Stimulated activated CD4-positive, alpha-beta T cell treated with anti-CD3 and anti-CD28 coated beads, Interleukin-4, amount 100 ng/mL, for 4 hours (primary cell): Measurements from ENCODE around the gene GRAMD2A.
"Not testable (repeated sequence)": the region's sequence is repeated elsewhere in the genome, so short reads cannot be mapped to it uniquely, and the experiment has no call there.

Experiments used
- DNase-seq, 2 experiments: peaks; one replicate each; pipeline ENCODE4 v3.0.0-alpha.2; 2020

The GRAMD2A gene

GRCh38 chr15:72182673-72183072 is 14.9 kb downstream of the GRAMD2A start:
- no peak for DNase-seq

DNA sequence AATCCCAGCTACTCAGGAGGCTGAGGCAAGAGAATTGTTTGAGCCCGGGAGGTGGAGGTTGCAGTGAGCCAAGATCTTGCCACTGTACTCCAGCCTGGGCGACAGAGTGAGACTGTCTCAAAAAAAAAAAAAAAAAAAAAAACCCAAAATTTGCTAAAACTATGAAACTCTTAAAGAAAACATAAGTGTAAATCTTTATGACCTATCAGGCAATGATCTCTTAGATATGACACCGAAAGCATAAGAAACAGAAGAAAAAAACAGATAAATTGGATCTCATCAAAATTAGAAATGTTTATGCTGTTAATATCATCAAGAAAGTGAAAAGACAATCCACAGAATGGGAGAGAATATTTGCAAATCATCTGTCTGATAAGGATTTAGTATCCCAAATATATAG is 15.3 kb downstream of the GRAMD2A start:
- DNase-seq, result no peak

DNA sequence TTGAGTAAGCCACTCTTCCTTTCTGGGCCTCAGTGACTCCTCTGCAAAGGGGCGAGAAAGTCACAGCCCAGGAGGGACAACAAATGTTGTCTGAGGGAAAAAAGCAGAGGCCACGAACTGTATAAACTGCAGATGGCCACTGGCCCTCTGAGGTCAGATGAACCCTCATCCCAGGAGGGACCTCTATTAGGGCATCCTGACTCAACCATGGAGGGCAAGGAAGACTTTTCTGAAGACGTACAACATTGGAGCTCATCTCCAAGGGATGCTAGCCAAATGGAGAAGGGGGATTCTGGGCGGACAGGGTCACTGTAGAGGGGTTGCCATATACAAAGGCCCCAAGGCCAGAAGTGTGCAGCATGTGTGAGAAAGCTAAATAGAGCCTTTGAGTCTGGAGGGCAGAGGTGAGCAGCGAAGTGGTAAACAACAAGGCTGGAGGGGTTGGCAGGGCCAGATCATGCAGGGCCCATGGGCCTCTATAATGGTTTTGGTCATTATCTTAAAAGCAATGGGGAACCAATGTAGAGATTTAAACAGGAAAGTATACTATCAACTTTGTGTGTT is 16.7 kb downstream of the GRAMD2A start:
- no peak for DNase-seq

- no peak for DNase-seq
These were observed 17.5 kb downstream of the GRAMD2A start for GRCh38 chr15:72179950-72180581.

DNA sequence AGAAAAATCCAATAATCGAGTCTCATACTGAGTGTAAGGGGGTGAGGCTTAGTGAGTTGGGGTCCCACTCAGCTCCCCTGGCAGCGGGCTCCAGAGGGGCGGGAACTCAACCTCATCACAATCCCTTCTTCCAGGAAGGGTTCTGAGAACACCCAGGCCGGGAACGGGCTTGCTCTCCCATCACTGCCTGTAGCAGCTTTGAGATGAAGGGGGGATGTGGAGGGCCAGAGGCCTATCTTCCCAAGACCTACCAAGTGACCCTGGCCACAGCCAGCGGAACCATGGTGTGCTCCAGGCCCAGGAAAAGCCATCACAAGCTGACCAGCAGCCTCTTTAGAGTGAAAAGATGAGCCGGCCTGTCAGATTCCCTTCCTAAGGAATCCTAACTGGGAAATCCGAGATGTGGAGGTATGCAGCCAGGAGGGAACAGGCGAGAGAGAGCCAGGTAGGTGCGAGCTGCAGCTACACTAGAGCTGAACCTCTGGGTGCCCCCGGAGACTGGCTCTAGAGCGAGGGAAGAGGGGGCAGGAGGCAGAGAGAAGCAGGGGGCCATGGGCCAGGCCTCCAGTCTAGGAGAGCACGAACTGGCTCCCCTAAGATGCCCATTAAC is 18.5 kb downstream of the GRAMD2A start:
- DNase-seq, result no peak

DNA sequence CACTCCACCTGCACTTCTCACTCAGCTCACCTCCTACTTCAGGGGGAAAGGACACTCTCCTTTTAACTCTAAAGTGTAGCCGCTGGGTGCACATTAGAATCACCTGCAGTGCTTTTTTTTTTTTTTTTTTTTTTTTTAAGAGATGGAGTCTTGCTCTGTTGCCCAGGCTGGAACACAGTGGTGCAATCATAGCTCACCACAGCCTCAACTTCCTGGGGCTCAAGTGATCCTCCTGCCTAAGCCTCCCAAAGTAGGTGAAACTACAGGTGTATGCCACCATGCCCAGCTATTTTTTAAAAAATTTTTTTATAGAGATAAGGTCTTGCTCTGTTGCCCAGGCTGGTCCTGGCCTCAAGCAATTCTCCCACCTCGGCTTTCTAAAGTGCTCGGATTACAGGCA is 20.8 kb downstream of the GRAMD2A start:
- no peak for DNase-seq

DNA sequence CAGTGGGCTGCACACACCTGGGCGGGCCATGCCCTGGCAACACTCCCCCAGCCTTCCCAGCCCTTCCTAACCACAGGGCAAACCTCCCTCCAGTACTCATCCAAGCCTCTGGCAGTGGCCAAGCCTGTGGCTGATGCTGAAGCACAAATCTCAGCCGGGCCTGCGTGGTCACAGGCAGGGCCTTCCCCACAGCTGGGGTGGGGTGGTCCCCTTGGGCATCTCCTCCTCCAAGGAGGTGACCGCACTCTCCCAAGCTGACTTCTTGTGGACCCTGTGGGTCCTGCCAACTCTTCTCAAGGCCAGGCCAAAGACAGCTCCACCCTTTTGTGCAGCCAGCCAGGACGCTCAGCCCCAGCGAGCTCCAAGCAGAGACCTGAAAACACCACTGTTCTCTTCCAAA is 21.4 kb downstream of the GRAMD2A start:
- DNase-seq, result no peak

- DNase-seq, result no peak
These were observed 22.2 kb downstream of the GRAMD2A start for GRCh38 chr15:72175186-72176044.

DNA sequence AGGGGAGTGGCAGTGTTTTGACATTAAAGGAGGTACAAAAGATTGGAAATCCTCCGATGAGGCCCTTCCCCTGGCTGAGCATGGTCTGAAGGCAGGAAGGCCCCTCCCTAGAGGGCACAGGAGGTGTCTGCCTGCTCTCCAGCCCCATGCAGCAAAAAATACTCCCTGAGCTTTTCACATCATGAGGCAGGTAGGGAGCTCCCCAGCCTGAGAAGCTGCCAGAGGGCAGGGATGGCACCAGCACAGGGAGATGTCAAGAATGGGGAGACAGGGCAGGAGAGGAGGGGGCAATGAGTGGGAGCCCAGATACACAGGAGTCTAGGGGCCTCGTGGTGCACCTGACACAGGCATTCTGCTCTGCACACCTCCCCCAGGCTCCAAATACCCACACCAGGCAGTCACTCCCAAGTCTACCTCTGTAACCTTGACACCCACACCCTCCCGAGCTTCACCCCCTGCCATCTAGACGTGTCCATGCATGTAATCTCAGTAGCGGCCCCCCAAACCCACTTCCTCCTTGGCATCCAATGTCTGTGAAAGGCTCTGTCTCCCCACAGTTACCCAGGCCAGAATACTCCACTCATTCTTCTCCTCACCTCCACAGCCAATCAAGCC is 22.9 kb downstream of the GRAMD2A start:
- DNase-seq, result no peak

DNA sequence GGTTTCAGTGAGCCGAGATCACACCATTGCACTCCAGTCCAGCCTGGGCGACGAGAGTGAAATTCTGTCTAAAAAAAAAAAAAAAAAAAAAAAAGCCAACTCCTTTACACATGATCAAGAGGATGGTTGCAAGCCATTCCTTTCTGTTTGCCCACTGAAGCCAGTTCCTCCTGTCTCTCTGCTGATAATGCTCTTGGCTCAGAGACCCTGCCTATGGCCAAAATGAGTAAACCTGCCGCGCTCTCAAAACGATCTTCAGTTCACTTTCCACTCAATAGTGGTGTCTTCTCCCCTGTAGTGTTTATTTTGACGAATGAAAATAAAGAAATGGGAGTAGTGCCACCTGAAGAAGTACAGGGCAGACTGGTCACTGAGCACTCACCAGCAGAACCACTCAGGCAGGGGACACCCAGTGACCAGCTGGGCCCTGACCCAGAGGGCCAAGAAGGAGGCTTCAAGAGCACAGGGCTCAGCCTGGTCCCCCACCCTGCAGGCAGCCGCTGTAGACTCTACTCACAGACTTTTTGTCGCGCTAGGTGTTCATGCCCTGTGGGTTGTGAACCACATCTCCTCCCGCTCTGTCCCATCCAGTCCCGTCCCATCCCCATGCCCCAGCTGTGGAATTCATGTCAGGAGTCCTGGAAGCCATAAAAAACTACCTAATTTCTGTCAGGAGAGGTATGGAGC is 23.6 kb downstream of the GRAMD2A start:
- no peak for DNase-seq

- no peak for DNase-seq
These were observed 24.2 kb downstream of the GRAMD2A start for GRCh38 chr15:72173401-72173800.

DNA sequence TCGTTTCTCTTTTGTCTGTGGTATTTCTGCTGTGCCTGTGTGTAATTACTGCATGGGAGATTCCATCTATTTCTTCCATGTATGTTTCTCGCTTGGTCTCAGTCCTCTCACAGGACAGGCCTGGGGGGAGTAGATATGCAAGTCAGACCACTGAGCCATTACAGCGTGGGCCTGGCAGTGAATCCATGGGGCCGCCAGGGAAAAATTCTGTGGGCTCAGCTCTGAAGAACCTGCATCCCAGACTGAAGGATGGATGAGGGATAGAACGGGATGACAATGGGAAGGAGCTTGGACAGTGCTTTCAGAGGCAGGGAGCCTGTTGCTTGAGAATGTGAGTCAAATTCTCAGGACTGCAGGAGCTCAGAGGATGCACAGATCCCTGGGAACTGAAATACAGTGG is 24.8 kb downstream of the GRAMD2A start:
- no peak for DNase-seq

DNA sequence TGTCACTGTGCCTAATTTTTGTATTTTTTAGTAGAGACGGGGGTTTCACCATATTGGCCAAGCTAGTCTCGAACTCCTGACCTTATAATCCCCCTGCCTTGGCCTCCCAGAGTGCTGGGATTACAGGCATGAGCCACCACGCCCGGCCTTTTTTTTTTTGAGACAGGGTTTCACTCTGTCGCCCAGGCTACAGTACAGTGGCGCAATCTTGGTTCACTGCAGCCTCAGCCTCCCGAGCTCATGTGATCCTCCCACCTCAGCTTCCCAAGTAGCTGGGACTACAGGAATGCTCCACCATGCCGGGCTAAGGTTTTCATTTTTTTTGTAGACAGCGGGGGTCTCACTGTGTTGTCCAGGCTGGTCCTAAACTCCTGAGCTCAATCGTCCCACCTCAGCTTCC is 25.6 kb downstream of the GRAMD2A start:
- not testable (repeated sequence) for DNase-seq

DNA sequence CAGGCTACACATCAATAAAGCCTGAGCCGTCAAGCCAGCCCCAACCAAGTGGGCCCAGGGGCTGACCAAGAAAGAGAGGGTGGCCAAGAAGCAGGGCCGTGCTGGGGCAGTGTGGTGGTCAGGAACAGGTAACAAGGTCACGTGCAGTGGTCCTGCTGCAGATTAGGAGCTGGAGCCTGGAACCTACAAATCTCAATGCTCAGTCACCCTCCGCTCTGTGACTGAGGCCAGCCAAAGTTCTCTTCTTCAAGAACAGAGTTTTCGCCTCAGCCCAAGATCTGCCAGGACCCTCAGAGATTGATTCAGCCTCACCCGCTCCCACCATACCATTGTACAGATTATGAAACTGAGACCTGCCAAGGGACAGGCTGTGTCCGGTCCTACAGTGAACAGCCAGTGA is 26.9 kb downstream of the GRAMD2A start:
- no peak for DNase-seq

DNA sequence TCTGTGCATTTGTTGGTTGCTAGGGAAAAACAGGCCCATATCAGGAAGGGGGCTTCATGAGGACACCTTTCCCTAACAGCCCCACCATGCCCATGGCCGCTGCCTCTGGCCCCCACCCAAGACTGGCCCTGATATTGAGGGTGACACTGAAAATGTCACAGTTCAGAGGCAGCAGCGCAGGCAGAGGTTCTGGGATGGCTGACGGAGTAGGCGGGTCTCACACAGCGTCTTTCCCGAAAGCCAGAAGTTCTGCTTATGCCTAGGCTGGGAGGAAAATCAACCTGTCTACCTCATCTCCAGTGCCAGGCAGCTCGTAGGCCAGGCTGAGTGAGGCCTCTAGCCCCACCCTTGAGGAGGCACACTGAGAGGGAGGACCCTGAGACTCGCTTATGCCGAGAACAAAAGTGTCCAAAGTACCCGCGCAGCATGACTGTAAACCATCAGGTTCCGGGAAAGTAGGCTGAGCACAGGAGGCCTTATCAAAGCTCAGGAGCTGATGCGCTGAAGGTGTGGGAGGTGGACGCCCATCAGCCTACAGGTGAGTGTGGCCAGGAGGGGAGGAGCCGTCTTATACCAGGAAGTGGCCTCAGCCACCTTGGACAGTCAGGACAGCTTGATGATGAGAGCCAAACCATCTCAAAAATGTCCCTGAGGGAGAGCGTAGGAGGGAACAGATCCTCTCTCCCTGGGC is 27.5 kb downstream of the GRAMD2A start:
- DNase-seq, result no peak

GRCh38 chr15:72169236-72169920 is 28.2 kb downstream of the GRAMD2A start:
- no peak for DNase-seq

DNA sequence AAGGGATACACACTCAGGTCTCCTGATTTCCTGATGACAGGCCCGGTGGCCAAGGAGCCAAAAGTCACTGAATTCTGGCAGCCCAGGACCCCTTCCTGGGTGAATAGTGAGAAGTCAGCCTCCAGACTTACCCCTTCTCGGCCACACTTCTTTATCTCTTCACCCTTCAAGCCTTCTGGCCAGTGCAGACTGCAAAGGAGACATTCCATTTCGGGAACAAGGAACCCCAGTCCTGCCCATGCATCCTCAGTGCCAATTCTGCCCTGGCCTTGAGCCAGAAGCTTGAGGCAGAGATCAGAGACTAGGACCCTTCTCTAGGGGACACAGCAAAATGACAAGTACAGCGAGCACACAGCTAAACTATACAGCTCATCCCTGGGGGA is 28.8 kb downstream of the GRAMD2A start:
- DNase-seq, result no peak

GRCh38 chr15:72168131-72168807 is 29.3 kb downstream of the GRAMD2A start:
- no peak for DNase-seq

GRCh38 chr15:72167445-72167844 is 30.1 kb downstream of the GRAMD2A start:
- DNase-seq, result no peak

- DNase-seq, result no peak
These were observed 30.7 kb downstream of the GRAMD2A start for GRCh38 chr15:72166716-72167417.
